GM12874 (cell line): ENCODE results near the gene PDE6C.

Experiments used
- TF ChIP-seq, protein P1 (sequence below): IDR thresholded peaks from 2 replicates; pipeline ENCODE4 v1.5.1; 2011; ENCODE audit warnings: low read depth, mild to moderate bottlenecking, control low read depth, low read length, moderate library complexity; ENCODE audit not compliant: insufficient read depth

PDE6C gene

DNA sequence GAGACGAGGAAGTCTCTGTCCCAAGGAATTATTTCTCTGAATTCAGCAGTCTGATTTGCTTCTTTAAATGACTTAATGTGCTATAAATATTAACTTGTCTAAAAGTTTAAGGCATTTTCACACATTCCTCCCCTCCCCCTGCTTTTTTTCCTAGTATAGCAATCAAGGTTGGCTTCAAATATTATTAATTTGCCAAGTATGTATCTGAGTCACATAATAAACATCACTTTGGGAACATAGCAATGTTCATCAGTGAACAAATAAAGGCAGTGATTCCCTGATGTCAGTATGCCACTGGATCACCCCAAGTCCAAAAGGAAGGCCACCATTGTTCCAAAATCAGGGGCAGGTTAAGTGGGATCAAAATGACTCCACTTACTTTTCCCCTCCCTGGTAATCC, 40.5 kb downstream of the PDE6C start:
- TF ChIP-seq, protein P1, sequence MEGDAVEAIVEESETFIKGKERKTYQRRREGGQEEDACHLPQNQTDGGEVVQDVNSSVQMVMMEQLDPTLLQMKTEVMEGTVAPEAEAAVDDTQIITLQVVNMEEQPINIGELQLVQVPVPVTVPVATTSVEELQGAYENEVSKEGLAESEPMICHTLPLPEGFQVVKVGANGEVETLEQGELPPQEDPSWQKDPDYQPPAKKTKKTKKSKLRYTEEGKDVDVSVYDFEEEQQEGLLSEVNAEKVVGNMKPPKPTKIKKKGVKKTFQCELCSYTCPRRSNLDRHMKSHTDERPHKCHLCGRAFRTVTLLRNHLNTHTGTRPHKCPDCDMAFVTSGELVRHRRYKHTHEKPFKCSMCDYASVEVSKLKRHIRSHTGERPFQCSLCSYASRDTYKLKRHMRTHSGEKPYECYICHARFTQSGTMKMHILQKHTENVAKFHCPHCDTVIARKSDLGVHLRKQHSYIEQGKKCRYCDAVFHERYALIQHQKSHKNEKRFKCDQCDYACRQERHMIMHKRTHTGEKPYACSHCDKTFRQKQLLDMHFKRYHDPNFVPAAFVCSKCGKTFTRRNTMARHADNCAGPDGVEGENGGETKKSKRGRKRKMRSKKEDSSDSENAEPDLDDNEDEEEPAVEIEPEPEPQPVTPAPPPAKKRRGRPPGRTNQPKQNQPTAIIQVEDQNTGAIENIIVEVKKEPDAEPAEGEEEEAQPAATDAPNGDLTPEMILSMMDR = no peak

DNA sequence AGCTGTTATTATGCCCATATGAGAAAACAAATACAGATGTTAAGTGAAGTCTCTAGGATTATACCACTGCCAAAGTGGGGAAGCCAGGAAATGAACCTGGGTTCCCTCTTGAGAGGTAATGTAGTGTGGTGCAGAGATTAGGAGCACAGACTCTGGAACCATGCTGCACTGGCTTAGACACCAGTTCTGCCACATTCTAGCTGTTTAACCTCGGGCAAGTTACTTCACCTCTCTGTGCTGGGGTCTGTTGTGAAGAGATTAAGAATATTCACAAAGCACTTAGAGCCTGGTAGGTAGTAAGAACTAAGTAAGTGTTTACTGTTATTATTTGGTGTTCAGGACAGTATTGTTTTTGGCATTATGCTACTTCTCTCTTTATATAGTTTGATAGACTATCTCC, 41.9 kb downstream of the PDE6C start:
- TF ChIP-seq, protein P1 = no peak

DNA sequence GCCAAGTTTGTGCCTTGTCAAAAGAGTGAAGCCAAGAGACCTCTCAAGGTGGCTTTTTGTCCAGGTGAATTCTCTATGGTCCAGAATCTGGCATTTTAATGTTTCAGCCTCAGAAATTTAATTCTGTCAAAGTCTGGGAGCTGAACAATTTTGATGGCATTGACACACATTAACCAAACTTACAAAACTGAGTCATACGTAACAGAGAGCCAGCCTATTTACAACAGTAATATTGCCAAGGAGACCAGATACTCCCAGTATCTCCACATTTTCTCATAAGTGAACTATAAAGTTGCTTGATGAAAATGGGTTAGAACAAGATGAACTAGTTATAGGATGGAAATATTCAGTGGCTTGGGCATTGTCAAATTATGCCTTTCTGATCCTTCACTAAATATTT, 43.8 kb downstream of the PDE6C start:
- TF ChIP-seq, protein P1 = no peak

GRCh38 chr10:93657757-93658156, 45.4 kb downstream of the PDE6C start:
- TF ChIP-seq, protein P1 = no peak

DNA sequence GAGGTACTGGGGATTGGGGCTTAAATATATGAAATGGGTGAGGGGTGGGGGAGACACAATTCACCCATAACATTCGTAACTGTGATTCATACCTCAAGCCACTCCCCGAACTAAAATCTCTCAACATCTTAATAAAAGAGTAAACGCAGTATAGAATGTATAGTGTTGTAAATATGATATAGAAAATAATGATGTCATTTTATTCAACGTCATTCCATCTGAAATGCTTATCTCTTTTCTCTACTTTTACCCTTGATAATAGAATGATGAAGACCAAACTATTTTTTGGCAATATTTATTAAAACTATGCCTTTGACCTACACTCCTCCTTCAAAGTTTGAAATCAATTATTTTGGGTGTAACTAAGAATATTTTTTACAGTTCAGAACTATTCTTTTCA, 53.7 kb downstream of the PDE6C start:
- TF ChIP-seq, protein P1 = no peak

DNA sequence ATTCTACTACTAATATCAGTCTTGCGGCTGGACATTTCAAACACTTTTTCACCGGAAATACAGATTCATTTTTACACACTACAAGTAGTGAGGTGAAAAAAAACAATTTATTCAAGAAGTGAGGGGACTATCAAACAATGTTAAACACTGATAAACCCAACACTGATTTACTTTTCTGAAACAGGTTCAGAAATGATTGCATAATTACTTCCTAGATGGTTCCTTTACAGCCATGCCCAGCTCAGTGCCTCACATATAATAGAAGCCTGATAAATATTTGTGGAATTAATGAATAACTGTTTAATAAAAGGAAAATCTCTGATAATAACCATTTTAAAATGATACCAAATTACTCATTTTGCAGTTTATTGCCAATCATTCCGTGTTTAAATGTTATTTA, 55.5 kb downstream of the PDE6C start:
- TF ChIP-seq, protein P1 = no peak

- TF ChIP-seq, protein P1 = no peak
Measured at GRCh38 chr10:93670372-93670771, 58.0 kb downstream of the PDE6C start.

DNA sequence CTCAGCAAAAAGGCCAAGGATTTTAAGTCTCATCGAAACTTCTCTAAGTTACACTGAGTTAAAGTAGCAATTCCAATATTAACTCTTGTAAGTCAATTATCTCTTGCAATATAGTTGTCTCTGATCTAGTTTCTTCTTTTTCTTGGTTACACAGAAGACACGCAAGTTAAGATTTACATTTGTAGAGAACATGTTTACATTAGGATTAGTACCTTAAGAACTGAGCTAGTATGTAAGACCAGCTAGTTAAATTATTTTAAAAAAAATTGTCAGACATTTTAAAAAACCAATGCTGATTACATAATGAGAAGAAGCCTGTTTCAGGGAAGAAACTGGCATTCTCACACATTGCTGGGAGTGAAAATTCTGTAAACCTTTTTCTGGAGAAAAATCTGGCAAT, 58.7 kb downstream of the PDE6C start:
- TF ChIP-seq, protein P1 = no peak
